ENCODE data around the gene TTC33. TPM values are rescaled to one million over a fixed set of nuclear protein-coding genes. Genes with fewer than 3 reads are reported as not detected.

TTC33 gene
- total and polyA plus RNA-seq, 2 donors (not counting 1 experiment from before 2014, with no cell fraction given): 2.1 to 15.8 TPM

DNA sequence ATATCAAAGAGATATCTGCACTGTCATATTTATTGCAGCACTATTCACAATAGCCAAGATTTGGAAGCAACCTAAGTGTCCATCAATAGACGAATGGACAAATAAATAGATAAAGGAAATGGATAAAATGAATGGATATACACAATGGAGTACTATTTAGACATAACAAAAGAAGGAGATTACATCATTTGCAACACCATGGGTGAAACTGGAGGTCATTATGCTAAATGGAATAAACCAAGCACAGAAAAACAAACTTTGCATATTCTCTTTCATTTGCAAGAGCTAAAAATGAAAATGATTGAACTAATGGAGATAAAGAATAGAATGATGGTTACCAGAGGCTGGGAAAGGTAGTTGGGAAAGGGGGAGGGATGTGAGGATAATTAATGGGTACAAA is 231.1 kb downstream of the TTC33 start:
- H3K9me3 Mint-ChIP-seq (ENCODE audit: insufficient read depth): no peaks in the 10 kb centered on the region
- no peak for TF ChIP-seq EZH2 (IDR thresholded peaks at IDR 0.05; ENCODE audit: borderline replicate concordance, insufficient read depth, low read depth, low read length, poor library complexity, severe bottlenecking)
- TF ChIP-seq, protein P1, sequence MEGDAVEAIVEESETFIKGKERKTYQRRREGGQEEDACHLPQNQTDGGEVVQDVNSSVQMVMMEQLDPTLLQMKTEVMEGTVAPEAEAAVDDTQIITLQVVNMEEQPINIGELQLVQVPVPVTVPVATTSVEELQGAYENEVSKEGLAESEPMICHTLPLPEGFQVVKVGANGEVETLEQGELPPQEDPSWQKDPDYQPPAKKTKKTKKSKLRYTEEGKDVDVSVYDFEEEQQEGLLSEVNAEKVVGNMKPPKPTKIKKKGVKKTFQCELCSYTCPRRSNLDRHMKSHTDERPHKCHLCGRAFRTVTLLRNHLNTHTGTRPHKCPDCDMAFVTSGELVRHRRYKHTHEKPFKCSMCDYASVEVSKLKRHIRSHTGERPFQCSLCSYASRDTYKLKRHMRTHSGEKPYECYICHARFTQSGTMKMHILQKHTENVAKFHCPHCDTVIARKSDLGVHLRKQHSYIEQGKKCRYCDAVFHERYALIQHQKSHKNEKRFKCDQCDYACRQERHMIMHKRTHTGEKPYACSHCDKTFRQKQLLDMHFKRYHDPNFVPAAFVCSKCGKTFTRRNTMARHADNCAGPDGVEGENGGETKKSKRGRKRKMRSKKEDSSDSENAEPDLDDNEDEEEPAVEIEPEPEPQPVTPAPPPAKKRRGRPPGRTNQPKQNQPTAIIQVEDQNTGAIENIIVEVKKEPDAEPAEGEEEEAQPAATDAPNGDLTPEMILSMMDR (IDR thresholded peaks at IDR 0.05): no peak
- H2AFZ ChIP-seq (ENCODE audit: insufficient read depth, low read depth, low read length, poor library complexity, severe bottlenecking): no peak overlapping the region
- ATAC-seq (ENCODE audit: low read depth): no peak
- no peaks in the 10 kb centered on the region for H3K36me3 ChIP-seq (replicated peaks in 1 of 2; ENCODE audit: control extremely low read depth in 1 of 2, control insufficient read depth in 1 of 2, extremely low read depth in 1 of 2, insufficient read depth in 2 of 2, low read length in 1 of 2)
- no peak for DNase-seq
- ChIA-PET CTCF (no interaction called here), POLR2A (no interaction called here)
- H3K4me1 ChIP-seq (ENCODE audit: control insufficient read depth in 2 of 2, insufficient read depth in 2 of 2, low read length in 2 of 2): no peaks in the 10 kb centered on the region
- no CpG with 5 or more reads among the region's 1 CpG for WGBS (ENCODE audit: insufficient coverage)
- H3K27ac ChIP-seq (ENCODE audit: low read length in 2 of 2): no peak overlapping the region
- no peaks in the 10 kb centered on the region for H3K79me2 ChIP-seq (ENCODE audit: control insufficient read depth, insufficient read depth, low read length)
- no peaks in the 10 kb centered on the region for H4K20me1 ChIP-seq (ENCODE audit: control insufficient read depth, insufficient read depth, low read length, poor library complexity, severe bottlenecking)
- H3K27me3 Mint-ChIP-seq: no peaks in the 10 kb centered on the region
- H3K4me1 Mint-ChIP-seq: peaks cover 2% of the 10 kb centered on the region
- H3K4me3 ChIP-seq (ENCODE audit: control extremely low read depth in 1 of 5, extremely low read depth in 1 of 5, insufficient read depth in 1 of 5, low read depth in 2 of 5, low read length in 4 of 5): no peak overlapping the region
- H3K27me3 ChIP-seq (replicated peaks in 1 of 4; ENCODE audit: control extremely low read depth in 1 of 4, control insufficient read depth in 3 of 4, insufficient read depth in 4 of 4, low read length in 3 of 4): no peaks in the 10 kb centered on the region
- no peak overlapping the region for H3K4me2 ChIP-seq (replicated peaks; ENCODE audit: low read depth, low read length, poor library complexity, severe bottlenecking)
- no peak overlapping the region for H3K9ac ChIP-seq (ENCODE audit: low read length)
- no peaks in the 10 kb centered on the region for H3K9me3 ChIP-seq (ENCODE audit: control extremely low read depth in 1 of 3, control insufficient read depth in 2 of 3, insufficient read depth in 1 of 3, low read length in 2 of 3)
- no peak overlapping the region for H3K4me3 Mint-ChIP-seq
- no peak overlapping the region for H3K27ac Mint-ChIP-seq
- intact Hi-C loops (cut with micrococcal nuclease): no loop called here

DNA sequence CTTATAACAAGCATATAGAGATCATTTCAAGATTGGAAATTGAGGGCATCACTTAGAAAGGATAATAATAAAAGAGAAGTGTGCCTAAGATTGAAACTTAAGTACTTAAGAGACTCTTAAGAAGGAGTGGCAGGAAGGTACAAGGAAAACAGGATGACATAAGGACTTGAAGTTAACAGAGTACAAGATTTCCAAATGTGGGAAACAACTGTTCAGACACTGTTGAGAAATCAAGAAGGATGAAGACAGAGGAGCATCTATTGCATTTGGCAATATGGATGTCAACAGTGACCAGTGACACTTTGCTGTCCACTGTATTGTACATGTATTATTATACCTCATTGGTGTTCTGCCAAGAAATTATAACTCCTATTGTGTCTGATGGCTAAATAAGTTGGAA is 233.8 kb downstream of the TTC33 start:
- no peaks in the 10 kb centered on the region for H3K4me1 ChIP-seq (ENCODE audit: control insufficient read depth in 2 of 2, insufficient read depth in 2 of 2, low read length in 2 of 2)
- H3K9ac ChIP-seq (ENCODE audit: low read length): no peak overlapping the region
- no peaks in the 10 kb centered on the region for H3K9me3 ChIP-seq (ENCODE audit: control extremely low read depth in 1 of 3, control insufficient read depth in 2 of 3, insufficient read depth in 1 of 3, low read length in 2 of 3)
- Mint-ChIP-seq H3K27me3 (no peaks in the 10 kb centered on the region), H3K9me3 (ENCODE audit: insufficient read depth) (no peaks in the 10 kb centered on the region), H3K4me3 (no peak overlapping the region), H3K27ac (no peak overlapping the region), H3K4me1 (no peaks in the 10 kb centered on the region)
- no peaks in the 10 kb centered on the region for H3K79me2 ChIP-seq (ENCODE audit: control insufficient read depth, insufficient read depth, low read length)
- H3K27me3 ChIP-seq (replicated peaks in 1 of 4; ENCODE audit: control extremely low read depth in 1 of 4, control insufficient read depth in 3 of 4, insufficient read depth in 4 of 4, low read length in 3 of 4): no peaks in the 10 kb centered on the region
- intact Hi-C loops (cut with micrococcal nuclease): no loop called here
- no peak overlapping the region for H3K4me3 ChIP-seq (ENCODE audit: control extremely low read depth in 1 of 5, extremely low read depth in 1 of 5, insufficient read depth in 1 of 5, low read depth in 2 of 5, low read length in 4 of 5)
- no peak overlapping the region for H3K4me2 ChIP-seq (replicated peaks; ENCODE audit: low read depth, low read length, poor library complexity, severe bottlenecking)
- no peak for DNase-seq
- CTCF ChIA-PET: no interaction called here
- no peak for ATAC-seq (ENCODE audit: low read depth)
- TF ChIP-seq, protein P1 (IDR thresholded peaks at IDR 0.05): no peak
- TF ChIP-seq EZH2 (IDR thresholded peaks at IDR 0.05; ENCODE audit: borderline replicate concordance, insufficient read depth, low read depth, low read length, poor library complexity, severe bottlenecking): no peak
- no peaks in the 10 kb centered on the region for H4K20me1 ChIP-seq (ENCODE audit: control insufficient read depth, insufficient read depth, low read length, poor library complexity, severe bottlenecking)
- POLR2A ChIA-PET: no interaction called here
- no peak overlapping the region for H2AFZ ChIP-seq (ENCODE audit: insufficient read depth, low read depth, low read length, poor library complexity, severe bottlenecking)
- H3K27ac ChIP-seq (ENCODE audit: low read length in 2 of 2): no peak overlapping the region
- no peaks in the 10 kb centered on the region for H3K36me3 ChIP-seq (replicated peaks in 1 of 2; ENCODE audit: control extremely low read depth in 1 of 2, control insufficient read depth in 1 of 2, extremely low read depth in 1 of 2, insufficient read depth in 2 of 2, low read length in 1 of 2)
